GM23338 (cell line): ENCODE data around the gene TMEM256. TPM values are rescaled to one million over a fixed set of nuclear protein-coding genes. Genes with fewer than 3 reads are reported as not detected.

Source experiments
- ATAC-seq: fragments of 200-7000 bp; cut with Tn5 transposase; 3 replicates; pipeline ENCODE4 v1.9.1; 2020
- DNase-seq: peaks from one replicate; pipeline ENCODE4 v3.0.0-alpha.2; 2015; ENCODE audit warnings: low spot score
- H2AFZ ChIP-seq: fragments of 200-600 bp; sonication (generic); 2 replicates; pipeline ENCODE4 v1.8.0; 2016; ENCODE audit warnings: antibody characterized with exemption, mild to moderate bottlenecking, moderate library complexity
- H3F3A ChIP-seq: fragments of 200-600 bp; sonication (generic); replicated peaks from 2 replicates; pipeline ENCODE4 v1.8.0; 2017; ENCODE audit warnings: antibody characterized with exemption, mixed run types, low read depth
- H3K27ac ChIP-seq: fragments of 200-600 bp; sonication (generic); 2 replicates; pipeline ENCODE4 v1.6.1; 2016; ENCODE audit warnings: low read depth
- H3K27me3 ChIP-seq: fragments of 200-600 bp; sonication (generic); 2 replicates; pipeline ENCODE4 v1.8.0; 2016; ENCODE audit warnings: mild to moderate bottlenecking, mixed run types, moderate library complexity; ENCODE audit not compliant: insufficient read depth
- H3K36me3 ChIP-seq: fragments of 200-600 bp; sonication (generic); 2 replicates; pipeline ENCODE4 v1.8.0; 2016; ENCODE audit warnings: mild to moderate bottlenecking; ENCODE audit not compliant: insufficient read depth
- H3K4me1 ChIP-seq: fragments of 200-600 bp; sonication (generic); 2 replicates; pipeline ENCODE4 v1.8.0; 2016; ENCODE audit warnings: mild to moderate bottlenecking, moderate library complexity; ENCODE audit not compliant: insufficient read depth
- H3K4me2 ChIP-seq: fragments of 200-600 bp; sonication (generic); 2 replicates; pipeline ENCODE4 v1.7.1; 2017; ENCODE audit warnings: mixed run types
- H3K4me3 ChIP-seq: fragments of 200-600 bp; sonication (generic); 2 replicates; pipeline ENCODE4 v1.6.1; 2016; ENCODE audit warnings: mixed run types
- H3K79me2 ChIP-seq: fragments of 200-600 bp; sonication (generic); replicated peaks from 2 replicates; pipeline ENCODE4 v1.8.0; 2017; ENCODE audit warnings: mild to moderate bottlenecking; ENCODE audit not compliant: insufficient read depth
- H3K9me2 ChIP-seq: fragments of 200-600 bp; sonication (generic); 2 replicates; pipeline ENCODE4 v1.8.0; 2017; ENCODE audit not compliant: insufficient read depth
- H4K20me1 ChIP-seq: fragments of 200-600 bp; sonication (generic); replicated peaks from 2 replicates; pipeline ENCODE4 v1.8.0; 2017; ENCODE audit warnings: mild to moderate bottlenecking; ENCODE audit not compliant: insufficient read depth
- H3K27ac Mint-ChIP-seq: 2 replicates; pipeline ENCODE4 v1.8.0; 2020; ENCODE audit warnings: inconsistent platforms, mild to moderate bottlenecking, moderate library complexity, mixed read lengths
- H3K27me3 Mint-ChIP-seq: 3 replicates; pipeline ENCODE4 v1.8.0; 2022; ENCODE audit warnings: low read depth, mild to moderate bottlenecking, moderate library complexity, mixed read lengths, inconsistent platforms; ENCODE audit not compliant: insufficient read depth, poor library complexity
- H3K36me3 Mint-ChIP-seq: 3 replicates; pipeline ENCODE4 v1.8.0; 2021; ENCODE audit warnings: low read depth, mild to moderate bottlenecking, inconsistent platforms, moderate library complexity, mixed read lengths
- H3K4me1 Mint-ChIP-seq: 3 replicates; pipeline ENCODE4 v1.8.0; 2020; ENCODE audit warnings: mild to moderate bottlenecking, inconsistent platforms, mixed read lengths
- H3K4me3 Mint-ChIP-seq: 3 replicates; pipeline ENCODE4 v1.8.0; 2021; ENCODE audit warnings: moderate library complexity, mild to moderate bottlenecking, inconsistent platforms, mixed read lengths
- H3K9me3 Mint-ChIP-seq: 3 replicates; pipeline ENCODE4 v1.8.0; 2020; ENCODE audit warnings: moderate library complexity, mild to moderate bottlenecking, inconsistent platforms, mixed read lengths
- CTCF ChIP-seq, 2 experiments: fragments of 200-600 bp in 1 of 2; sonication (generic) in 1 of 2; conservative IDR thresholded peaks; 2 replicates each; pipeline versions ENCODE4 v1.5.1 to v1.6.1; 2016 to 2017; ENCODE audit warnings: antibody characterized with exemption in 2 of 2, low read depth in 2 of 2, mild to moderate bottlenecking in 2 of 2, moderate library complexity in 1 of 2
- ETS1 ChIP-seq: IDR thresholded peaks from 2 replicates; pipeline ENCODE4 v1.6.1; 2016; ENCODE audit warnings: antibody characterized with exemption
- EZH2 ChIP-seq: fragments of 200-600 bp; sonication (generic); IDR thresholded peaks from one replicate; pipeline ENCODE4 v1.8.0; 2017; ENCODE audit warnings: antibody characterized with exemption, mild to moderate bottlenecking, low read depth; ENCODE audit not compliant: unreplicated experiment
- EZH2phosphoT487 ChIP-seq: fragments of 200-600 bp; sonication (generic); IDR thresholded peaks from one replicate; pipeline ENCODE4 v1.8.1; 2018; ENCODE audit warnings: antibody characterized with exemption; ENCODE audit not compliant: unreplicated experiment
- JUNB ChIP-seq: IDR thresholded peaks from one replicate; pipeline ENCODE4 v1.6.1; 2016; ENCODE audit warnings: antibody characterized with exemption; ENCODE audit not compliant: unreplicated experiment
- NANOG ChIP-seq: IDR thresholded peaks from 2 replicates; pipeline ENCODE4 v1.6.1; 2016; ENCODE audit warnings: antibody characterized with exemption, borderline replicate concordance
- POLR2AphosphoS5 ChIP-seq: IDR thresholded peaks from 2 replicates; pipeline ENCODE4 v1.6.1; 2016; ENCODE audit warnings: antibody characterized with exemption, low read depth
- STAT1 ChIP-seq: IDR thresholded peaks from one replicate; pipeline ENCODE4 v1.6.1; 2016; ENCODE audit warnings: antibody characterized with exemption; ENCODE audit not compliant: unreplicated experiment
- ZNF114 ChIP-seq: fragments of 250-450 bp; sonication (Bioruptor Pico); IDR thresholded peaks from 2 replicates; pipeline ENCODE4 v1.5.0; 2020; ENCODE audit warnings: mild to moderate bottlenecking, moderate library complexity
- ZNF331 ChIP-seq: fragments of 250-450 bp; sonication (Bioruptor Pico); IDR thresholded peaks from 2 replicates; pipeline ENCODE4 v1.5.0; 2020; ENCODE audit warnings: low read depth, mild to moderate bottlenecking, moderate library complexity
- ZNF462 ChIP-seq: fragments of 250-450 bp; sonication (Bioruptor Pico); IDR thresholded peaks from 2 replicates; pipeline ENCODE4 v1.5.0; 2020; ENCODE audit warnings: mild to moderate bottlenecking, moderate library complexity
- polyA plus RNA-seq: library from polyadenylated mRNA; unstranded; fragments of >200 nt; fragmentation: Nextera tagmentation; extraction: Ambion mirVana; gene quantifications from 2 replicates; pipeline ENCODE4 v1.2.1, GENCODE V29; 2016
- total RNA-seq: library from RNA; depleted of rRNA; stranded (reverse); fragments of >200 nt; shearing (Covaris generic); gene quantifications from 2 replicates; pipeline ENCODE4 v1.2.3, GENCODE V29; 2014
- TF ChIP-seq, protein P1 (sequence below): IDR thresholded peaks from one replicate; pipeline ENCODE4 v1.6.1; 2018; ENCODE audit warnings: antibody characterized with exemption; ENCODE audit not compliant: unreplicated experiment

TMEM256 gene
- total and polyA plus RNA-seq, 2 experiments from 2014 or later = 127 to 197 TPM

- no peak for TF ChIP-seq EZH2
- TF ChIP-seq STAT1 = no peak
- no peak for TF ChIP-seq POLR2AphosphoS5
These were observed 9.6 kb upstream of the TMEM256 start (continued) for GRCh38 chr17:7413346-7413985.

DNA sequence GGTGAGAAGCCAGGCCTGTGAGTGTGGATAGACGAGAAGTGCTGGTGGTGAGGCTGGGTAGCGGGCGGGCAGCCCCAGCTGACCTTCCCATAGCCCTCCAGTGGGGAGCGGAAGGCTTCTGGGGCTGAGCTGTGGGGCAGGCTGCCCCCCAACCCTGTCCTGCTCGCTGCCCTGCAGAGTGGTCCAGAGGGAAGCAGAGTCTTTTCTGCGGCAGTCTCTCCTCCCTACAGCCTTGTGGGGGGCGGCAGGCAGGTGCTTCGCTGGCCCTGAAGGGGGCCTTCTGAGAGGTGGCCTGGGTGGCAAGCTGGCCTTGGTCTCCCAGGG lies 7.5 kb upstream of the TMEM256 start:
- peaks cover 16% of the 10 kb centered on the region for H3K27me3 Mint-ChIP-seq
- H3K36me3 ChIP-seq = no peaks in the 10 kb centered on the region; the same call in 1 of the 2 replicates
- no peaks in the 10 kb centered on the region for H3K9me2 ChIP-seq
- no peaks in the 10 kb centered on the region for H3K9me3 Mint-ChIP-seq
- DNase-seq = no peak
- no peak overlapping the region for H3K27ac Mint-ChIP-seq
- no peak for TF ChIP-seq ETS1
- TF ChIP-seq NANOG = no peak
- no peak for TF ChIP-seq STAT1
- TF ChIP-seq ZNF331 (CRISPR knock-in tag) = no peak
- TF ChIP-seq, protein P1, sequence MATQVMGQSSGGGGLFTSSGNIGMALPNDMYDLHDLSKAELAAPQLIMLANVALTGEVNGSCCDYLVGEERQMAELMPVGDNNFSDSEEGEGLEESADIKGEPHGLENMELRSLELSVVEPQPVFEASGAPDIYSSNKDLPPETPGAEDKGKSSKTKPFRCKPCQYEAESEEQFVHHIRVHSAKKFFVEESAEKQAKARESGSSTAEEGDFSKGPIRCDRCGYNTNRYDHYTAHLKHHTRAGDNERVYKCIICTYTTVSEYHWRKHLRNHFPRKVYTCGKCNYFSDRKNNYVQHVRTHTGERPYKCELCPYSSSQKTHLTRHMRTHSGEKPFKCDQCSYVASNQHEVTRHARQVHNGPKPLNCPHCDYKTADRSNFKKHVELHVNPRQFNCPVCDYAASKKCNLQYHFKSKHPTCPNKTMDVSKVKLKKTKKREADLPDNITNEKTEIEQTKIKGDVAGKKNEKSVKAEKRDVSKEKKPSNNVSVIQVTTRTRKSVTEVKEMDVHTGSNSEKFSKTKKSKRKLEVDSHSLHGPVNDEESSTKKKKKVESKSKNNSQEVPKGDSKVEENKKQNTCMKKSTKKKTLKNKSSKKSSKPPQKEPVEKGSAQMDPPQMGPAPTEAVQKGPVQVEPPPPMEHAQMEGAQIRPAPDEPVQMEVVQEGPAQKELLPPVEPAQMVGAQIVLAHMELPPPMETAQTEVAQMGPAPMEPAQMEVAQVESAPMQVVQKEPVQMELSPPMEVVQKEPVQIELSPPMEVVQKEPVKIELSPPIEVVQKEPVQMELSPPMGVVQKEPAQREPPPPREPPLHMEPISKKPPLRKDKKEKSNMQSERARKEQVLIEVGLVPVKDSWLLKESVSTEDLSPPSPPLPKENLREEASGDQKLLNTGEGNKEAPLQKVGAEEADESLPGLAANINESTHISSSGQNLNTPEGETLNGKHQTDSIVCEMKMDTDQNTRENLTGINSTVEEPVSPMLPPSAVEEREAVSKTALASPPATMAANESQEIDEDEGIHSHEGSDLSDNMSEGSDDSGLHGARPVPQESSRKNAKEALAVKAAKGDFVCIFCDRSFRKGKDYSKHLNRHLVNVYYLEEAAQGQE = no peak
- TF ChIP-seq ZNF114 = no peak
- no peak for TF ChIP-seq POLR2AphosphoS5
- no peak for TF ChIP-seq JUNB
- no peak for TF ChIP-seq EZH2phosphoT487
- TF ChIP-seq CTCF (conservative IDR thresholded peaks at IDR 0.05; ENCODE audit: low read depth in 2 of 2) = no peak
- TF ChIP-seq ZNF462 (CRISPR knock-in tag) = no peak
- no peak for TF ChIP-seq EZH2
- peaks cover 31% of the 10 kb centered on the region for H3K36me3 Mint-ChIP-seq
- H2AFZ ChIP-seq = no peak overlapping the region
- H3K4me2 ChIP-seq = no peak overlapping the region
- no peaks in the 10 kb centered on the region; the same call in 1 of the 2 replicates for H3K79me2 ChIP-seq
- H3F3A ChIP-seq = peaks cover 8% of the 10 kb centered on the region
- H3K4me1 Mint-ChIP-seq = peaks cover 27% of the 10 kb centered on the region
- H3K4me3 Mint-ChIP-seq = no peak overlapping the region
- H3K4me1 ChIP-seq = peaks cover 14% of the 10 kb centered on the region
- no peak overlapping the region for H3K4me3 ChIP-seq
- H4K20me1 ChIP-seq = no peaks in the 10 kb centered on the region; the same call in none of the 2 replicates
- no peak overlapping the region for H3K27ac ChIP-seq
- no peak for ATAC-seq
- no peaks in the 10 kb centered on the region for H3K27me3 ChIP-seq
